IMR-90 (cell line): Measurements from ENCODE around the gene PADI1. TPM values are rescaled to one million over a fixed set of nuclear protein-coding genes. Genes with fewer than 3 reads are reported as not detected.

Experiments
- ATAC-seq: fragments of 200-7000 bp; cut with Tn5 transposase; 2 replicates; pipeline ENCODE4 v1.9.1; 2020; ENCODE audit warnings: low read depth, mild to moderate bottlenecking, moderate library complexity
- Bru-seq: library from RNA; stranded (reverse); fragments of 400-500 nt; gene quantifications from one replicate; lab custom pipeline; 2021; lab: Mats Ljungman, UMichigan
- BruChase-seq, 2 experiments: library from RNA; stranded (reverse); fragments of 400-500 nt; gene quantifications; one replicate each; lab custom pipeline; 2021; lab: Mats Ljungman, UMichigan
- BruUV-seq: library from RNA; stranded (reverse); fragments of 400-500 nt; replicated peaks from 2 replicates; lab custom pipeline; 2021; lab: Mats Ljungman, UMichigan
- CTCF ChIA-PET: fragments of 300-600 bp; formaldehyde crosslinking; extraction: SDS; loops from one replicate; lab custom pipeline; 2021; ENCODE audit warnings: antibody characterized with exemption; lab: Yijun Ruan, JAX
- POLR2A ChIA-PET: fragments of 300-600 bp; sonication (Branson Sonifier 250); formaldehyde crosslinking; loops from one replicate; lab custom pipeline; 2022; ENCODE audit warnings: antibody characterized with exemption; ENCODE audit not compliant: unreplicated experiment; lab: Charles Lee
- DNase-seq: peaks from one replicate; pipeline ENCODE4 v3.0.0; 2013
- H2AFZ ChIP-seq: replicated peaks from 2 replicates; pipeline ENCODE3; 2013; ENCODE audit warnings: low read length, mild to moderate bottlenecking; ENCODE audit not compliant: poor library complexity
- H2AK5ac ChIP-seq: 2 replicates; pipeline ENCODE4 v1.6.1; 2013; ENCODE audit warnings: low read depth, low read length, inconsistent platforms
- H2AK9ac ChIP-seq: replicated peaks from 2 replicates; pipeline ENCODE3; 2013; ENCODE audit warnings: mild to moderate bottlenecking, low read depth, low read length, moderate library complexity; ENCODE audit not compliant: poor library complexity
- H2BK120ac ChIP-seq: 2 replicates; pipeline ENCODE4 v1.6.1; 2013; ENCODE audit warnings: low read depth, low read length, inconsistent platforms
- H2BK15ac ChIP-seq: 3 replicates; pipeline ENCODE4 v1.6.1; 2013; ENCODE audit warnings: low read depth, low read length, inconsistent platforms
- H2BK20ac ChIP-seq: 2 replicates; pipeline ENCODE4 v1.6.1; 2013; ENCODE audit warnings: low read depth, mild to moderate bottlenecking, inconsistent platforms, low read length, moderate library complexity
- H2BK5ac ChIP-seq: 2 replicates; pipeline ENCODE4 v1.6.1; 2013; ENCODE audit warnings: mild to moderate bottlenecking, low read depth, low read length, inconsistent platforms; ENCODE audit not compliant: poor library complexity, severe bottlenecking
- H3K14ac ChIP-seq: replicated peaks from 2 replicates; pipeline ENCODE4 v1.6.1; 2013; ENCODE audit warnings: low read depth, low read length, inconsistent platforms
- H3K18ac ChIP-seq: 2 replicates; pipeline ENCODE4 v1.6.1; 2013; ENCODE audit warnings: low read depth, low read length, control low read depth
- H3K23ac ChIP-seq: 2 replicates; pipeline ENCODE4 v1.6.1; 2013; ENCODE audit warnings: low read depth, low read length, inconsistent platforms
- H3K27ac ChIP-seq: 2 replicates; pipeline ENCODE4 v1.5.1; 2013; ENCODE audit warnings: mild to moderate bottlenecking, control low read depth, low read length; ENCODE audit not compliant: insufficient read depth
- H3K27me3 ChIP-seq: 2 replicates; pipeline ENCODE4 v1.6.1; 2013; ENCODE audit warnings: low read length; ENCODE audit not compliant: control insufficient read depth, insufficient read depth
- H3K36me3 ChIP-seq: 2 replicates; pipeline ENCODE4 v1.6.1; 2013; ENCODE audit warnings: low read length, mixed read lengths; ENCODE audit not compliant: control insufficient read depth, insufficient read depth
- H3K4ac ChIP-seq: 2 replicates; pipeline ENCODE4 v1.6.1; 2013; ENCODE audit warnings: low read depth, low read length, inconsistent platforms
- H3K4me1 ChIP-seq: 2 replicates; pipeline ENCODE4 v1.6.1; 2013; ENCODE audit warnings: low read length, mixed read lengths; ENCODE audit not compliant: control insufficient read depth, insufficient read depth
- H3K4me2 ChIP-seq: 2 replicates; pipeline ENCODE4 v1.6.1; 2013; ENCODE audit warnings: low read depth, mild to moderate bottlenecking, control low read depth, low read length, moderate library complexity
- H3K4me3 ChIP-seq: 2 replicates; pipeline ENCODE4 v1.5.1; 2013; ENCODE audit warnings: low read depth, mild to moderate bottlenecking, control low read depth, low read length, moderate library complexity; ENCODE audit not compliant: insufficient read depth
- H3K56ac ChIP-seq: 2 replicates; pipeline ENCODE4 v1.6.1; 2013; ENCODE audit warnings: low read length, inconsistent platforms; ENCODE audit not compliant: insufficient read depth; ENCODE audit errors: extremely low read depth
- H3K79me1 ChIP-seq, 2 experiments: 2 replicates each; pipeline ENCODE4 v1.6.1; 2013; ENCODE audit warnings: low read length in 2 of 2, inconsistent platforms in 1 of 2, low read depth in 1 of 2
- H3K9ac ChIP-seq: 2 replicates; pipeline ENCODE4 v1.6.1; 2013; ENCODE audit warnings: low read depth, low read length, control low read depth
- H3K9me1 ChIP-seq: 2 replicates; pipeline ENCODE4 v1.6.1; 2013; ENCODE audit warnings: low read length, inconsistent platforms; ENCODE audit not compliant: insufficient read depth
- H3K9me3 ChIP-seq: 2 replicates; pipeline ENCODE4 v1.6.1; 2013; ENCODE audit warnings: low read length; ENCODE audit not compliant: control insufficient read depth, insufficient read depth
- H4K20me1 ChIP-seq: 2 replicates; pipeline ENCODE4 v1.6.1; 2013; ENCODE audit warnings: low read length, inconsistent platforms; ENCODE audit not compliant: insufficient read depth
- H4K5ac ChIP-seq: 2 replicates; pipeline ENCODE4 v1.6.1; 2013; ENCODE audit warnings: mild to moderate bottlenecking, low read depth, low read length, control low read depth
- H4K8ac ChIP-seq, 2 experiments: 2 replicates each; pipeline ENCODE4 v1.6.1; 2013; ENCODE audit warnings: low read depth in 2 of 2, low read length in 2 of 2, control low read depth in 1 of 2, inconsistent platforms in 1 of 2
- H4K91ac ChIP-seq: 2 replicates; pipeline ENCODE4 v1.6.1; 2013; ENCODE audit warnings: low read depth, low read length, inconsistent platforms; ENCODE audit not compliant: insufficient read depth
- BHLHE40 ChIP-seq: fragments of 150-350 bp; IDR thresholded peaks from 2 replicates; pipeline ENCODE4 v1.6.1; 2016; ENCODE audit warnings: mild to moderate bottlenecking, low read depth, low read length
- CEBPB ChIP-seq: IDR thresholded peaks from 2 replicates; pipeline ENCODE4 v1.6.1; 2012; ENCODE audit warnings: low read depth, low read length, improper control_type of control experiment
- MAFK ChIP-seq: IDR thresholded peaks from 2 replicates; pipeline ENCODE4 v1.6.1; 2012; ENCODE audit warnings: low read depth, low read length, improper control_type of control experiment
- MAZ ChIP-seq: IDR thresholded peaks from 2 replicates; pipeline ENCODE4 v1.6.1; 2012; ENCODE audit warnings: low read depth, mild to moderate bottlenecking, low read length, improper control_type of control experiment, moderate library complexity, borderline replicate concordance
- MXI1 ChIP-seq: IDR thresholded peaks from 2 replicates; pipeline ENCODE4 v1.6.1; 2012; ENCODE audit warnings: low read depth, mild to moderate bottlenecking, low read length, moderate library complexity, borderline replicate concordance
- NFE2L2 ChIP-seq: fragments of 150-350 bp; IDR thresholded peaks from 2 replicates; pipeline ENCODE4 v1.6.1; 2016; ENCODE audit warnings: low read depth, mild to moderate bottlenecking, low read length
- POLR2A ChIP-seq: IDR thresholded peaks from 2 replicates; pipeline ENCODE4 v1.6.1; 2012; ENCODE audit warnings: mild to moderate bottlenecking, low read depth, low read length
- RAD21 ChIP-seq: IDR thresholded peaks from 2 replicates; pipeline ENCODE4 v1.6.1; 2012; ENCODE audit warnings: low read length, improper control_type of control experiment
- SMC3 ChIP-seq: fragments of 150-350 bp; IDR thresholded peaks from 2 replicates; pipeline ENCODE4 v1.6.1; 2016; ENCODE audit warnings: low read depth, mild to moderate bottlenecking, antibody characterized with exemption, low read length, moderate library complexity
- WGBS, 2 experiments: methylation state at CpG; one replicate each; pipeline versions ENCODE4 v1.1.5 to v1.1.7; 2013; ENCODE audit warnings: missing lambda C conversion rate in 2 of 2; ENCODE audit not compliant: insufficient read length in 1 of 2; ENCODE audit errors: extremely low coverage in 2 of 2; 5-methylcytosine and 5-hydroxymethylcytosine counted together
- dilution Hi-C: fragments of 300-500 bp; cut with HindIII; formaldehyde crosslinking; loops from one replicate; pipeline ENCODE4 v1.14.3; 2018; ENCODE audit warnings: low sequenced_read_pairs; ENCODE audit not compliant: unreplicated experiment
- in situ Hi-C: fragments of 300-500 bp; cut with MboI; formaldehyde crosslinking; loops from 3 replicates; pipeline ENCODE4 v1.14.3; 2019; ENCODE audit warnings: low sequenced_read_pairs, inconsistent platforms, mixed read lengths
- intact Hi-C: fragments of 100-400 bp; cut with micrococcal nuclease; formaldehyde crosslinking; loops from 2 replicates; pipeline ENCODE4 v1.10.0; 2022
- long read RNA-seq: library from polyadenylated mRNA; unstranded; transcript quantifications from one replicate; pipeline ENCODE4 v2.0.0, GENCODE V29; 2021; ENCODE audit not compliant: unreplicated experiment
- polyA plus RNA-seq, 3 experiments: library from polyadenylated mRNA; depleted of rRNA; stranded (reverse); fragments of >200 nt; gene quantifications; 2 replicates each; pipeline ENCODE4 v1.2.3, GENCODE V29; 2012; ENCODE audit warnings: low replicate concordance in 1 of 3
- total RNA-seq: library from RNA; depleted of rRNA; stranded (reverse); fragments of >200 nt; gene quantifications from 2 replicates; pipeline ENCODE4 v1.2.3, GENCODE V29; 2012; rRNA removed
- TF ChIP-seq, protein P1 (sequence below): fragments of 150-350 bp; IDR thresholded peaks from 2 replicates; pipeline ENCODE4 v1.6.1; 2016; ENCODE audit warnings: low read depth, mild to moderate bottlenecking, low read length, moderate library complexity, borderline replicate concordance
- TF ChIP-seq, protein P2 (sequence below): conservative IDR thresholded peaks from 2 replicates; pipeline ENCODE4 v1.5.1; 2012; ENCODE audit warnings: mild to moderate bottlenecking, low read depth, low read length, improper control_type of control experiment

PADI1 gene, protein sequence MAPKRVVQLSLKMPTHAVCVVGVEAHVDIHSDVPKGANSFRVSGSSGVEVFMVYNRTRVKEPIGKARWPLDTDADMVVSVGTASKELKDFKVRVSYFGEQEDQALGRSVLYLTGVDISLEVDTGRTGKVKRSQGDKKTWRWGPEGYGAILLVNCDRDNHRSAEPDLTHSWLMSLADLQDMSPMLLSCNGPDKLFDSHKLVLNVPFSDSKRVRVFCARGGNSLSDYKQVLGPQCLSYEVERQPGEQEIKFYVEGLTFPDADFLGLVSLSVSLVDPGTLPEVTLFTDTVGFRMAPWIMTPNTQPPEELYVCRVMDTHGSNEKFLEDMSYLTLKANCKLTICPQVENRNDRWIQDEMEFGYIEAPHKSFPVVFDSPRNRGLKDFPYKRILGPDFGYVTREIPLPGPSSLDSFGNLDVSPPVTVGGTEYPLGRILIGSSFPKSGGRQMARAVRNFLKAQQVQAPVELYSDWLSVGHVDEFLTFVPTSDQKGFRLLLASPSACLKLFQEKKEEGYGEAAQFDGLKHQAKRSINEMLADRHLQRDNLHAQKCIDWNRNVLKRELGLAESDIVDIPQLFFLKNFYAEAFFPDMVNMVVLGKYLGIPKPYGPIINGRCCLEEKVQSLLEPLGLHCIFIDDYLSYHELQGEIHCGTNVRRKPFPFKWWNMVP
- total RNA-seq (not detected in 2 replicates), polyA plus RNA-seq (2012; rRNA removed) (0.13 and 0.17 TPM in 2 replicates), Bru-seq, nascent RNA (percentile 8 among the genes with signal in this experiment), BruChase-seq, experiment 1, labeled RNA remaining after a 6-hour chase (percentile 13 among the genes with signal in this experiment), BruChase-seq, experiment 2, labeled RNA remaining after a 2-hour chase (percentile 4 among the genes with signal in this experiment)
- 0.04 TPM in 1 of 2 replicates, not detected in the other for polyA plus RNA-seq (2012; cell fraction: cytosol; rRNA removed)
- 0.14 and 0.21 TPM in 2 replicates for polyA plus RNA-seq (2012; cell fraction: nucleus; rRNA removed; ENCODE audit: low replicate concordance)
- long read RNA-seq: 0 reads

DNA sequence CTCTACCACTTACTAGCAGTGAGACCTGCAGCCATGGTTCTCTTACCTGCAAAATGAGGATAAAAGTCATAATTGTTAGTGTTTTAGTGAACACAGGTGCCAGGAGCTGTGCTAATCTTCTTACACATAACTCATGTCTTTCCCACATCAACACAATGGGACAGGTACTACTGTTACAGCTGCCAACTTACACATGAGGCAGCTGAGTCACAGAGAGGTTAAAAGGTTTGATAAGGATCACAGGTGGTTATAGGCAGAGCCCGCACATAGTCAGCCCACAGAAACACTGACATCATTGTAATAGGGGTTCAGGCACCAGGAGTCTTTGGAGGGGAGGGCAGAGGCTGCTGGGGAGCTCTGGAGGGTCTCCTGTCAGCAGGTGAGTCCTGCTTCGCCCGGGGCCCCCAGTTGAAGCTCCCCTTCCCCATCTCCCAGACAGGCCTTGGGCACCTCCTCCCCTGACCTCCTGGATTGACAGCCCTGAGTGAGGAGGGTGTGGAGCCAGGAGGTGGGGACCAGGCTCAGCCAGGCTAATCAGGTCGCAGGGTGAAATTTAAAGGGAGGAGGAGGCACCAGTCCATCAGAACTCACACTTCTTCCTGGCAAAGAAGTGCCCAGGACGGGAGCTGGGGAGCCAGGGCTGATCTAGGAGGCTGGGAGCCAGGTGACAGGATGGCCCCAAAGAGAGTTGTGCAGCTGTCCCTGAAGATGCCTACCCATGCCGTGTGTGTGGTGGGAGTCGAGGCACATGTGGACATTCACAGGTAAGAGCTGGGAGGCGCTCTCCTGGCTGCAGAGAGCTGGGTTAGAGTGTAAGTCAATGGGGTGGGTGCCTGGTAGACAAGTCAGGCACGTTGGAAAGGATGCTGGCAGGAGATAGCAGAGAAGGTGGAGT is at the start of gene PADI1:
PADI1 (plus strand) TSS at position 583 of the 895 bp plus-strand sequence; CDS start at position 673, 90 bp downstream.
- H2AK5ac ChIP-seq: peak within 1 kb of the TSS; percentile 90
- H4K8ac ChIP-seq: no peak within 1 kb of the TSS
- no peaks in the 10 kb centered on the region for H4K20me1 ChIP-seq
- in situ Hi-C loops: no loop called here
- BruUV-seq: no TSS peak
- POLR2A ChIA-PET: no interaction called here
- H2BK5ac ChIP-seq: no peak within 1 kb of the TSS
- H3K4me3 ChIP-seq: no peak within 1 kb of the TSS
- H3K27ac ChIP-seq: no peak within 1 kb of the TSS
- no peak within 1 kb of the TSS for H2BK120ac ChIP-seq
- H2AK9ac ChIP-seq: no peak within 1 kb of the TSS
- H4K91ac ChIP-seq: no peak within 1 kb of the TSS
- no peaks in the 10 kb centered on the region for H3K79me1 ChIP-seq
- no peak within 1 kb of the TSS for H4K5ac ChIP-seq
- no peak within 1 kb of the TSS for H2BK15ac ChIP-seq
- no CpG with 5 or more reads among the region's 9 CpGs for WGBS, 2 experiments
- dilution Hi-C loops: no loop called here
- no peaks in the 10 kb centered on the region for H3K9me3 ChIP-seq
- no peak within 1 kb of the TSS for H2AFZ ChIP-seq
- no peak for ATAC-seq
- no peak within 1 kb of the TSS for H3K56ac ChIP-seq
- H3K4ac ChIP-seq: no peak within 1 kb of the TSS; the same call in 1 of the 2 replicates
- H3K4me1 ChIP-seq: peaks cover 2% of the 10 kb centered on the region
- no peak within 1 kb of the TSS for H3K18ac ChIP-seq
- H3K36me3 ChIP-seq: no peaks in the 10 kb centered on the region
- no peak within 1 kb of the TSS for H3K14ac ChIP-seq
- CTCF ChIA-PET: no interaction called here
- peaks cover 6% of the 10 kb centered on the region for H3K27me3 ChIP-seq
- intact Hi-C loops: no loop called here
- H2BK20ac ChIP-seq: no peak within 1 kb of the TSS
- peaks cover 16% of the 10 kb centered on the region; the same call in 1 of the 2 replicates for H3K9me1 ChIP-seq
- no peak within 1 kb of the TSS for H3K4me2 ChIP-seq
- DNase-seq: no peak
- H3K9ac ChIP-seq: no peak within 1 kb of the TSS
- no peak within 1 kb of the TSS for H3K23ac ChIP-seq
- TF ChIP-seq POLR2A (no peak), SMC3 (no peak), CEBPB (no peak), BHLHE40 (no peak), MAZ (no peak), RAD21 (no peak), MXI1 (no peak), MAFK (no peak), NFE2L2 (no peak)
- TF ChIP-seq, protein P1, sequence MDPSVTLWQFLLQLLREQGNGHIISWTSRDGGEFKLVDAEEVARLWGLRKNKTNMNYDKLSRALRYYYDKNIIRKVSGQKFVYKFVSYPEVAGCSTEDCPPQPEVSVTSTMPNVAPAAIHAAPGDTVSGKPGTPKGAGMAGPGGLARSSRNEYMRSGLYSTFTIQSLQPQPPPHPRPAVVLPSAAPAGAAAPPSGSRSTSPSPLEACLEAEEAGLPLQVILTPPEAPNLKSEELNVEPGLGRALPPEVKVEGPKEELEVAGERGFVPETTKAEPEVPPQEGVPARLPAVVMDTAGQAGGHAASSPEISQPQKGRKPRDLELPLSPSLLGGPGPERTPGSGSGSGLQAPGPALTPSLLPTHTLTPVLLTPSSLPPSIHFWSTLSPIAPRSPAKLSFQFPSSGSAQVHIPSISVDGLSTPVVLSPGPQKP: no peak
- TF ChIP-seq, protein P2, sequence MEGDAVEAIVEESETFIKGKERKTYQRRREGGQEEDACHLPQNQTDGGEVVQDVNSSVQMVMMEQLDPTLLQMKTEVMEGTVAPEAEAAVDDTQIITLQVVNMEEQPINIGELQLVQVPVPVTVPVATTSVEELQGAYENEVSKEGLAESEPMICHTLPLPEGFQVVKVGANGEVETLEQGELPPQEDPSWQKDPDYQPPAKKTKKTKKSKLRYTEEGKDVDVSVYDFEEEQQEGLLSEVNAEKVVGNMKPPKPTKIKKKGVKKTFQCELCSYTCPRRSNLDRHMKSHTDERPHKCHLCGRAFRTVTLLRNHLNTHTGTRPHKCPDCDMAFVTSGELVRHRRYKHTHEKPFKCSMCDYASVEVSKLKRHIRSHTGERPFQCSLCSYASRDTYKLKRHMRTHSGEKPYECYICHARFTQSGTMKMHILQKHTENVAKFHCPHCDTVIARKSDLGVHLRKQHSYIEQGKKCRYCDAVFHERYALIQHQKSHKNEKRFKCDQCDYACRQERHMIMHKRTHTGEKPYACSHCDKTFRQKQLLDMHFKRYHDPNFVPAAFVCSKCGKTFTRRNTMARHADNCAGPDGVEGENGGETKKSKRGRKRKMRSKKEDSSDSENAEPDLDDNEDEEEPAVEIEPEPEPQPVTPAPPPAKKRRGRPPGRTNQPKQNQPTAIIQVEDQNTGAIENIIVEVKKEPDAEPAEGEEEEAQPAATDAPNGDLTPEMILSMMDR: no peak
